Lower lobe of right lung (tissue), 2 donors: ENCODE results near the gene STING1. TPM values are rescaled to one million over a fixed set of nuclear protein-coding genes. Genes with fewer than 3 reads are reported as not detected.
"Not testable (repeated sequence)": the region's sequence is repeated elsewhere in the genome, so short reads cannot be mapped to it uniquely, and the experiment has no call there.

Experiments used
- ATAC-seq, 2 donors: fragments of 200-7000 bp; cut with Tn5 transposase; one replicate each; pipeline ENCODE4 v1.9.1; 2020 to 2022; ENCODE audit warnings: mild to moderate bottlenecking in 2 of 2, moderate library complexity in 2 of 2
- DNase-seq: peaks from one replicate; pipeline ENCODE4 v3.0.0-alpha.2; 2020
- H3K27ac ChIP-seq: fragments of 200-600 bp; one replicate; pipeline ENCODE4 v1.8.0; 2022
- H3K27me3 ChIP-seq: fragments of 200-600 bp; one replicate; pipeline ENCODE4 v1.8.0; 2022; ENCODE audit warnings: low read depth
- H3K36me3 ChIP-seq: fragments of 200-600 bp; one replicate; pipeline ENCODE4 v1.8.0; 2022; ENCODE audit warnings: mild to moderate bottlenecking
- H3K4me1 ChIP-seq: fragments of 200-600 bp; one replicate; pipeline ENCODE4 v1.8.0; 2022
- H3K4me3 ChIP-seq: fragments of 200-600 bp; one replicate; pipeline ENCODE4 v1.8.0; 2022; ENCODE audit warnings: mild to moderate bottlenecking
- H3K9me3 ChIP-seq: fragments of 200-600 bp; one replicate; pipeline ENCODE4 v1.8.0; 2022
- CTCF ChIP-seq: fragments of 200-600 bp; IDR thresholded peaks from one replicate; pipeline ENCODE4 v1.8.0; 2022; ENCODE audit warnings: antibody characterized with exemption, mild to moderate bottlenecking
- intact Hi-C: fragments of 100-400 bp; cut with DNase I; formaldehyde crosslinking; loops from one replicate; pipeline ENCODE4 v1.11.0; 2022
- total RNA-seq: library from RNA; stranded (reverse); fragmentation: NEBNext Ultra II Directional; extraction: Animal tissue kit (Norgen Biotek cat#: 25700); gene quantifications from one replicate; pipeline ENCODE4 v1.2.1, GENCODE V29; 2021
- donor health status: DM: no; HTN: yes; CAD: no; lungs with severe emphysema.

Gene STING1
- total RNA-seq, 1 donor from 2014 or later, result 120 TPM

- intact Hi-C loops, result no loop called here
These were observed 35.4 kb downstream of the STING1 start for GRCh38 chr5:139446956-139447779.

GRCh38 chr5:139445325-139446170 lies 37.0 kb downstream of the STING1 start:
- no peak overlapping the region for H3K27ac ChIP-seq
- H3K27me3 ChIP-seq, result no peaks in the 10 kb centered on the region
- intact Hi-C loops, result no loop called here
- peak; percentile 65 to 70 for ATAC-seq
- H3K36me3 ChIP-seq, result peaks cover 11% of the 10 kb centered on the region
- no peak for TF ChIP-seq CTCF
- H3K4me1 ChIP-seq, result peaks cover 6% of the 10 kb centered on the region
- H3K9me3 ChIP-seq, result no peaks in the 10 kb centered on the region
- H3K4me3 ChIP-seq, result no peak overlapping the region
- DNase-seq, result no peak

More at GRCh38 chr5:139446956-139447779, 35.4 kb downstream of the STING1 start:
- no peak overlapping the region for H3K27ac ChIP-seq
- ATAC-seq (no peak), DNase-seq (no peak)
- H3K27me3 ChIP-seq, result no peaks in the 10 kb centered on the region
- H3K9me3 ChIP-seq, result no peaks in the 10 kb centered on the region
- H3K4me1 ChIP-seq, result peaks cover 6% of the 10 kb centered on the region
- peaks cover 11% of the 10 kb centered on the region for H3K36me3 ChIP-seq
- no peak overlapping the region for H3K4me3 ChIP-seq
- TF ChIP-seq CTCF, result no peak

GRCh38 chr5:139443831-139444453 lies 38.6 kb downstream of the STING1 start:
- Histone ChIP-seq H3K27me3 (no peaks in the 10 kb centered on the region), H3K36me3 (peaks cover 11% of the 10 kb centered on the region), H3K4me3 (no peak overlapping the region), H3K4me1 (peaks cover 12% of the 10 kb centered on the region), H3K27ac (no peak overlapping the region), H3K9me3 (no peaks in the 10 kb centered on the region)
- intact Hi-C loops, result no loop called here
- DNase-seq (no peak), ATAC-seq (no peak)
- TF ChIP-seq CTCF, result no peak

GRCh38 chr5:139440416-139440815 lies 42.1 kb downstream of the STING1 start:
- DNase-seq, H3K27ac ChIP-seq, H3K36me3 ChIP-seq, H3K27me3 ChIP-seq, ATAC-seq, H3K4me3 ChIP-seq, H3K9me3 ChIP-seq, intact Hi-C loops: not testable (repeated sequence)
- peaks cover 16% of the 10 kb centered on the region for H3K4me1 ChIP-seq

- no peak for TF ChIP-seq CTCF
- peak; percentile 99 for ATAC-seq
- peaks cover 16% of the 10 kb centered on the region for H3K4me1 ChIP-seq
- peak within 1 kb of the TSS; percentile 96 for H3K27ac ChIP-seq
- peak; percentile 97 for DNase-seq
- intact Hi-C loops, result no loop called here
- H3K36me3 ChIP-seq, result no peaks in the 10 kb centered on the region
- no peaks in the 10 kb centered on the region for H3K9me3 ChIP-seq
- H3K4me3 ChIP-seq, result peak within 1 kb of the TSS; percentile 83
- H3K27me3 ChIP-seq, result no peaks in the 10 kb centered on the region
These were observed 43.3 kb downstream of the STING1 start, which contains the start of gene DNAJC18 for GRCh38 chr5:139439013-139439903. Gene DNAJC18 (minus strand): TSS chr5:139439525. CDS start chr5:139439445, 80 bp downstream.
